Body of pancreas (tissue), 4 donors: ENCODE results near the gene LENG9. TPM values are rescaled to one million over a fixed set of nuclear protein-coding genes. Genes with fewer than 3 reads are reported as not detected.

ENCODE experiments used
- ATAC-seq: fragments of 150-250 bp; one replicate; pipeline ENCODE4 v1.9.1; 2016
- DNase-seq, 4 donors: peaks; one replicate each; pipeline ENCODE4 v3.0.0-alpha.2; 2019
- H3K27ac ChIP-seq, 4 donors: fragments of 200-600 bp; sonication (generic); 1 replicate in 3 of 4; 2 replicates in 1 of 4; pipeline versions ENCODE4 v1.5.1 to v1.6.1; 2016 to 2019; ENCODE audit warnings: mild to moderate bottlenecking in 1 of 4, mixed read lengths in 1 of 4, moderate library complexity in 1 of 4
- H3K27me3 ChIP-seq, 2 donors: fragments of 200-600 bp; sonication (generic); one replicate each; pipeline ENCODE4 v1.6.0; 2016; ENCODE audit warnings: mild to moderate bottlenecking in 1 of 2
- H3K36me3 ChIP-seq, 2 donors: fragments of 200-600 bp; sonication (generic); replicated peaks in 1 of 2; 2 replicates each; pipeline ENCODE4 v1.5.1; 2016; ENCODE audit warnings: low read depth in 2 of 2; ENCODE audit not compliant: insufficient read depth in 1 of 2
- H3K4me1 ChIP-seq: fragments of 200-600 bp; sonication (generic); one replicate; pipeline ENCODE4 v1.6.0; 2016
- H3K4me3 ChIP-seq, 2 donors: fragments of 200-600 bp; sonication (generic); 1 replicate in 1 of 2; 2 replicates in 1 of 2; pipeline ENCODE4 v1.5.1; 2016 to 2019
- H3K9me3 ChIP-seq, 3 donors: fragments of 200-600 bp; sonication (generic); 1 replicate in 2 of 3; 2 replicates in 1 of 3; pipeline ENCODE4 v1.5.1; 2016
- POLR2A ChIP-seq, 3 donors: fragments of 450-650 bp; IDR thresholded peaks; one replicate each; pipeline ENCODE4 v1.6.1; 2016; ENCODE audit warnings: antibody characterized with exemption in 3 of 3, mild to moderate bottlenecking in 2 of 3
- WGBS, 2 donors: methylation state at CpG; one replicate each; pipeline ENCODE4 v1.1.5; 2017; 5-methylcytosine and 5-hydroxymethylcytosine counted together
- intact Hi-C: fragments of 100-400 bp; cut with DNase I; formaldehyde crosslinking; loops from one replicate; pipeline ENCODE4 v1.15.1; 2023
- total RNA-seq, 2 donors: library from RNA; depleted of rRNA; stranded (reverse); fragments of >200 nt; gene quantifications; one replicate each; pipeline ENCODE4 v1.1.0, GENCODE V29; 2016
- TF ChIP-seq, protein P1 (sequence below), 7 experiments: fragments of 450-650 bp in 4 of 7; fragments of 200-600 bp in 3 of 7; sonication (generic) in 3 of 7; IDR thresholded peaks; one replicate each; pipeline ENCODE4 v1.5.1; 2016 to 2019; ENCODE audit warnings: antibody characterized with exemption in 7 of 7

The LENG9 gene
- total RNA-seq, 2 donors from 2014 or later, result 21.8 to 25.7 TPM

DNA sequence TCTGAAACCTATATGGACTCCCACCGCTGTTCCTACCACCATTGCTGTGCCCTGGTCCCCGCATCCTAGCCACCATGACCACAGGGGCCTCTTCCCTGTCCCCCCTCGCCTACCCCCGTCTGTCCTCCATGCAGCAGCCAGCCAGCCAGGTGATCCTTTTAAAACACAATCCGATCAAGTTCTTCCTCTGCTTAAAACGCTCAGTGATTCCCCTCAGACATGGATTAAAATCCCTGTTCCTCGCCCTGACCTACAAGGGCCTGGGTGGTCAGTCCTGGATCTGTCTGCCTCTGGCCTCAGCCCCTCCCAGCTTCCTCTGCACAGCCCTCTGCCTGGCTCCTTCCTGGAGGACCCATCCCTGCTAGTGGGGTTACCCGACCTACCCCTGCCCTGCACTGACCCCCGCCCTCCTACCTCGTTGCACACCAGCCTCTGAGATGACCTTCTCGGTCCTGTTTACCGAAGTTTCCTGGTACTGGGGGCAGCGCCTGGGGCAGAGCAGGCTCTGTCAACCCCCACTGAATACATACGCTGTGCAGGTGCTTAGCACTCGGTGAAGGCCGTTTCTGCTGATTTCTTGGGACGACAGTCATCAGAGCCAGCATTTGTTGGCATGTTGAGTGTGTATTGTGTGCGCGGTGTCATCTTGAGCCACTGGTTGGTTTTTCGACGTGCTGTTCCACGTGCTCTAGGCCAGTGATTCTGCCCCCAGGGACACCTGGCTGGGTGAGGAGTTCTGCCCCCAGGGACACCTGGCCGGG, 29.3 kb downstream of the LENG9 start:
- ATAC-seq, result no peak
- intact Hi-C loops, result no loop called here
- WGBS, 2 donors, result 37 to 42% methylated on average over 20 to 23 of the region's 23 CpGs
- TF ChIP-seq POLR2A (IDR thresholded peaks at IDR 0.05), result no peak
- TF ChIP-seq, protein P1, sequence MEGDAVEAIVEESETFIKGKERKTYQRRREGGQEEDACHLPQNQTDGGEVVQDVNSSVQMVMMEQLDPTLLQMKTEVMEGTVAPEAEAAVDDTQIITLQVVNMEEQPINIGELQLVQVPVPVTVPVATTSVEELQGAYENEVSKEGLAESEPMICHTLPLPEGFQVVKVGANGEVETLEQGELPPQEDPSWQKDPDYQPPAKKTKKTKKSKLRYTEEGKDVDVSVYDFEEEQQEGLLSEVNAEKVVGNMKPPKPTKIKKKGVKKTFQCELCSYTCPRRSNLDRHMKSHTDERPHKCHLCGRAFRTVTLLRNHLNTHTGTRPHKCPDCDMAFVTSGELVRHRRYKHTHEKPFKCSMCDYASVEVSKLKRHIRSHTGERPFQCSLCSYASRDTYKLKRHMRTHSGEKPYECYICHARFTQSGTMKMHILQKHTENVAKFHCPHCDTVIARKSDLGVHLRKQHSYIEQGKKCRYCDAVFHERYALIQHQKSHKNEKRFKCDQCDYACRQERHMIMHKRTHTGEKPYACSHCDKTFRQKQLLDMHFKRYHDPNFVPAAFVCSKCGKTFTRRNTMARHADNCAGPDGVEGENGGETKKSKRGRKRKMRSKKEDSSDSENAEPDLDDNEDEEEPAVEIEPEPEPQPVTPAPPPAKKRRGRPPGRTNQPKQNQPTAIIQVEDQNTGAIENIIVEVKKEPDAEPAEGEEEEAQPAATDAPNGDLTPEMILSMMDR (IDR thresholded peaks at IDR 0.05), result no peak
- no peaks in the 10 kb centered on the region for H3K9me3 ChIP-seq
- peak overlapping the region; percentile 12 to 60 (median 37) for H3K27ac ChIP-seq
- H3K4me1 ChIP-seq, result peaks cover 76% of the 10 kb centered on the region
- no peaks in the 10 kb centered on the region for H3K36me3 ChIP-seq
- H3K4me3 ChIP-seq, result no peak overlapping the region
- peak in 1 of 4 donors; percentile 46 for DNase-seq
- H3K27me3 ChIP-seq, result no peaks in the 10 kb centered on the region

DNA sequence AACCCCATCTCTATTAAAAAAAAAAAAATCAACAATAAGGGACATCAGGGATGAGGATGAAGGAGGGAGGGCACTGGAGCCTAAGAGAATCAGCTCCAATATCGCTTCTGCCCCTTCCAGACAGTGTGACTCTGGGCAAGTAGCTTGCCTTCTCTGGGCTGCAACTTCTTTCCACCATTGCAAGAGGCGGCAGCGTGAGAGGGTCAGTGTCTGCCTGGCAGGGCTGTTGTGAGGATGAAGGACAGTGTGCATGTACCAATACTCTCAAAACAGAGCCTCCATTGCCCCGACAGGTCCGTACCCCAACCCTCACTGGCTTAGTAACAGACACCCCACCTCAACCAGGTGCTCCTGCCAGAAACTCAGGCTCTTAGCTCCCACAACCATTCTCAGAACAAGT, 29.9 kb downstream of the LENG9 start:
- ATAC-seq, result no peak
- Histone ChIP-seq H3K9me3 (no peaks in the 10 kb centered on the region), H3K27me3 (no peaks in the 10 kb centered on the region), H3K4me1 (peaks cover 70% of the 10 kb centered on the region), H3K4me3 (no peak overlapping the region), H3K36me3 (no peaks in the 10 kb centered on the region), H3K27ac (peak overlapping the region in 3 of 4 donors; percentile 35 to 60 (median 39))
- TF ChIP-seq POLR2A (IDR thresholded peaks at IDR 0.05), result no peak
- TF ChIP-seq, protein P1 (IDR thresholded peaks at IDR 0.05), result no peak
- intact Hi-C loops, result no loop called here
- WGBS, 2 donors, result 87 to 100% methylated on average over 5 of the region's 5 CpGs
- no peak for DNase-seq

DNA sequence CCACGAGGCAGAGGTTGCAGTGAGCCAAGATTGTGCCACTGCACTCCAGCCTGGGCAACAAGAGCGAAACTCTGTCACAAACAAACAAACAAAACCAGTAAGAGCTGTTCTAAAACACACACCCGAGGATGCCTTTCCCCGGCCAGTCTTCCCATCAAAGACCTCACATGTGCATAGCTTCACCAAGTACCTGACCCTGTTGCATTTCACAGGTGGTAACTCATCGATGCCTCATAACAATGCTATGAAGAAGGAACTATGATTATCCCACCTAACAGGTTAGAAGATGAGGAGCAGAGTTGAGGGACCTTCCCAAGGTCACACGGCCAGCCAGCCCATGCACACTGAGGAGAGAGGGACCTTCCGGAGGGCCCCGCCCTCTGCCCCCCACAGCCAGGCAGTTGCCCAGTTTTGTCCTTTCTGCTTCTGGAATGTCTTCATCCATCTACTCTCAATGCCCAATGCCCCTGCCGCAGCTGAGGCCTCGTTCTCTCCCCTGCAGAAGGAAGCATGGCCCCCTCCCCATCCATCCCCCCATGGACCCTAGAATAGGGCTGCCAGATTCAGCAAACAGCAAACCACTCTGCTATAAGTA, 31.3 kb downstream of the LENG9 start:
- no peak for DNase-seq
- TF ChIP-seq POLR2A (IDR thresholded peaks at IDR 0.05), result no peak
- TF ChIP-seq, protein P1 (IDR thresholded peaks at IDR 0.05), result no peak

DNA sequence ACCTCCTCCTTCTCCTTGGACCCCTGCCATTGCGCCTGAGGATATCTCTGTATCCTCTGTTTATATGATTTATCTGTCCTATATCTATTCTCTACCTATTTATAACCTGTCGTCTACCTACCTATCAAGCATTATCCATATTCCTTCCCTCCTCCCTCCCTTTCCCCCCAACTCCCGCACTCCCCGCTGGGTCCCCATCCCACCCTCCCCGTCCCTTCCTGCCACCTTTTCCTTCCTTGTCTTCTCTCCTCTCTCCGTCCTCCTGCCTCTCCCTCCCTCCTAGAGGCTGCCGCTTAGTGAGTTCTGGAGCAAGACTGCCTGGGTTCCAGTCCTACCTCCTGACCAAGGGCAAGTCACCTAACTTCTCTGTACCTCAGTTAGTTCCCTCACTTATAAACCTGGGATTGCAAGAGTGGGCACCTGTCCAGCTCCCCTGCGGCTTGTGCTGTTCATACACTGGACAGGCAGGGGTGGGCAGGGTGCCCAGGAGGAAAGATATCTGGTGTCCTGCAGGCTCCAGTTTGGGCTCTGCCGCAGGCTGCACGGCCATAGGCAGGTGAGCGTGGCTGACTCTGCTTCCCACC, 32.2 kb downstream of the LENG9 start:
- intact Hi-C loops, result no loop called here
- TF ChIP-seq POLR2A (IDR thresholded peaks at IDR 0.05), result peak; percentile 5 to 56 (median 55)
- TF ChIP-seq, protein P1 (IDR thresholded peaks at IDR 0.05), result peak in 2 of 7 experiments; percentile 3 to 20
- peak; percentile 91 to 98 (median 96) for DNase-seq
- 7 to 12% methylated on average over 11 of the region's 11 CpGs for WGBS, 2 donors
- no peak overlapping the region for H3K4me3 ChIP-seq
- H3K4me1 ChIP-seq, result peaks cover 64% of the 10 kb centered on the region
- peak; percentile 83 for ATAC-seq
- H3K36me3 ChIP-seq, result no peaks in the 10 kb centered on the region
- H3K27me3 ChIP-seq, result no peaks in the 10 kb centered on the region
- H3K9me3 ChIP-seq, result no peaks in the 10 kb centered on the region
- peak overlapping the region; percentile 59 to 86 (median 74) for H3K27ac ChIP-seq

More for the DNA sequence above, 31.3 kb downstream of the LENG9 start:
- H3K4me3 ChIP-seq, result no peak overlapping the region
- no peaks in the 10 kb centered on the region for H3K27me3 ChIP-seq
- no peaks in the 10 kb centered on the region for H3K36me3 ChIP-seq
- H3K9me3 ChIP-seq, result no peaks in the 10 kb centered on the region
- WGBS, 2 donors, result 42 to 54% methylated on average over 6 to 9 of the region's 10 CpGs
- ATAC-seq, result peak; percentile 4
- H3K4me1 ChIP-seq, result peaks cover 66% of the 10 kb centered on the region
- peak overlapping the region; percentile 2 to 86 (median 74) for H3K27ac ChIP-seq
- intact Hi-C loops, result no loop called here
